ENCODE measurements around the gene CCHCR1. TPM values are rescaled to one million over a fixed set of nuclear protein-coding genes. Genes with fewer than 3 reads are reported as not detected.

Gene CCHCR1
- total and polyA plus RNA-seq, 2 of the 13 experiments (the other 11 are each of a cell fraction or from before 2014, with no cell fraction given) = 14.6 to 28.2 TPM

GRCh38 chr6:31197559-31198305 lies 40.1 kb upstream of the CCHCR1 start (continued):
- TF ChIP-seq HOXA3 (CRISPR knock-in tag; IDR thresholded peaks at IDR 0.05) (peak; percentile 47; the same call in 1 of the 2 replicates), U2AF1 (optimal IDR thresholded peaks at IDR 0.05; ENCODE audit: low read depth, low read length) (peak; percentile 73), MNT (IDR thresholded peaks at IDR 0.05) (no peak), ZNF484 (CRISPR knock-in tag; IDR thresholded peaks at IDR 0.05; ENCODE audit: borderline replicate concordance, low read depth) (no peak), NPAS2 (CRISPR knock-in tag; IDR thresholded peaks at IDR 0.05; ENCODE audit: borderline replicate concordance) (no peak), ZNF790 (CRISPR knock-in tag; IDR thresholded peaks at IDR 0.05; ENCODE audit: borderline replicate concordance) (0 out of 2 replicates have a peak, but pooled peaks have one; percentile 9), ZNF691 (CRISPR knock-in tag; IDR thresholded peaks at IDR 0.05; ENCODE audit: borderline replicate concordance, low read depth) (peak; percentile 65; the same call in 1 of the 2 replicates), NFE2L1 (CRISPR knock-in tag; IDR thresholded peaks at IDR 0.05; ENCODE audit: borderline replicate concordance) (0 out of 2 replicates have a peak, but pooled peaks have one; percentile 76), SIN3A (IDR thresholded peaks at IDR 0.05; ENCODE audit: borderline replicate concordance, low read depth, low read length) (no peak; the same call in 1 of the 2 replicates), KLF9 (CRISPR knock-in tag; IDR thresholded peaks at IDR 0.05; ENCODE audit: low read depth) (no peak), ZNF570 (CRISPR knock-in tag; IDR thresholded peaks at IDR 0.05; ENCODE audit: borderline replicate concordance) (no peak), ZNF280D (CRISPR knock-in tag; IDR thresholded peaks at IDR 0.05) (no peak), ZUFSP (CRISPR knock-in tag; IDR thresholded peaks at IDR 0.05; ENCODE audit: borderline replicate concordance) (no peak), ZNF83 (CRISPR knock-in tag; IDR thresholded peaks at IDR 0.05; ENCODE audit: borderline replicate concordance) (no peak), ZNF569 (CRISPR knock-in tag; IDR thresholded peaks at IDR 0.05; ENCODE audit: borderline replicate concordance) (peak; percentile 88), RAD51 (IDR thresholded peaks at IDR 0.05; ENCODE audit: borderline replicate concordance) (no peak)
- TF ChIP-seq, protein P1, sequence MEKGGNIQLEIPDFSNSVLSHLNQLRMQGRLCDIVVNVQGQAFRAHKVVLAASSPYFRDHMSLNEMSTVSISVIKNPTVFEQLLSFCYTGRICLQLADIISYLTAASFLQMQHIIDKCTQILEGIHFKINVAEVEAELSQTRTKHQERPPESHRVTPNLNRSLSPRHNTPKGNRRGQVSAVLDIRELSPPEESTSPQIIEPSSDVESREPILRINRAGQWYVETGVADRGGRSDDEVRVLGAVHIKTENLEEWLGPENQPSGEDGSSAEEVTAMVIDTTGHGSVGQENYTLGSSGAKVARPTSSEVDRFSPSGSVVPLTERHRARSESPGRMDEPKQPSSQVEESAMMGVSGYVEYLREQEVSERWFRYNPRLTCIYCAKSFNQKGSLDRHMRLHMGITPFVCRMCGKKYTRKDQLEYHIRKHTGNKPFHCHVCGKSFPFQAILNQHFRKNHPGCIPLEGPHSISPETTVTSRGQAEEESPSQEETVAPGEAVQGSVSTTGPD (CRISPR knock-in tag; IDR thresholded peaks at IDR 0.05) = no peak
- TF ChIP-seq, protein P2, sequence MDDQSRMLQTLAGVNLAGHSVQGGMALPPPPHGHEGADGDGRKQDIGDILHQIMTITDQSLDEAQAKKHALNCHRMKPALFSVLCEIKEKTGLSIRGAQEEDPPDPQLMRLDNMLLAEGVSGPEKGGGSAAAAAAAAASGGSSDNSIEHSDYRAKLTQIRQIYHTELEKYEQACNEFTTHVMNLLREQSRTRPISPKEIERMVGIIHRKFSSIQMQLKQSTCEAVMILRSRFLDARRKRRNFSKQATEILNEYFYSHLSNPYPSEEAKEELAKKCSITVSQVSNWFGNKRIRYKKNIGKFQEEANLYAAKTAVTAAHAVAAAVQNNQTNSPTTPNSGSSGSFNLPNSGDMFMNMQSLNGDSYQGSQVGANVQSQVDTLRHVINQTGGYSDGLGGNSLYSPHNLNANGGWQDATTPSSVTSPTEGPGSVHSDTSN (CRISPR knock-in tag; IDR thresholded peaks at IDR 0.05; ENCODE audit: borderline replicate concordance) = no peak

All from HepG2 (cell line).